HG03095 (cell line): Measurements from ENCODE around the gene DNAJB2.
"Not testable (repeated sequence)": the region's sequence is repeated elsewhere in the genome, so short reads cannot be mapped to it uniquely, and the experiment has no call there.

ENCODE experiments used
- ATAC-seq: cut with Tn5 transposase; IDR thresholded peaks from one replicate; pipeline ENCODE4 v1.9.1; 2021; ENCODE audit warnings: moderate library complexity; ENCODE audit not compliant: unreplicated experiment

The DNAJB2 gene

DNA sequence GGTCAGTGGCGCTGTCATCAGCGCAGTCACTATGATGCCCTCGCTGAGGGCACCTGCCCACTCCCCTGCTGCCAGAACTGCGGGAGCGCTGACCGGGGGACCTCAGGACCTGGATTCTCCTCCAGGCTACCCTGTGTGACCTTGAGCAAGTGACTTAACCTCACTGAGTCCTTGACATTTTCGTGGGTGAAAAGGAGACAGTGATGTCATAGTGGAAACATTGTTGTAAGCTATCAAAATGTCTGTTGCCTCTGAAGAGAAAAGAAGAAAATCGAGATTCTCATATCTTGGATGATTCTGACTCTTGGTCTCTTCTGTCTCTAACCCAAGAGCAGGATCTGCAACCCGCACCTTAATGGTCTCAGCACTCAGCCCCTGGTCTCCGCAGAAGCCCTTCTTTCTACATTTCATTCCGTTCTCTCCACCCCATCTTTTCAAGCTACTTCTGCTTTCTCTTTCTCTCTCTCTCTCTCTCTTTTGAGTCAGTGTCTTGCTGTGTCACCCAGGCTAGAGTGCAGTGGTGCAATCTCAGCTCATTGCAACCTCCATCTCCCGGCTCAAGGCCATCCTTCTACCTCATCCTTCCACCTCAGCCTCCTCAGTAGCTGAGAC lies 24.5 kb upstream of the DNAJB2 start:
- peak; percentile 23 for ATAC-seq

DNA sequence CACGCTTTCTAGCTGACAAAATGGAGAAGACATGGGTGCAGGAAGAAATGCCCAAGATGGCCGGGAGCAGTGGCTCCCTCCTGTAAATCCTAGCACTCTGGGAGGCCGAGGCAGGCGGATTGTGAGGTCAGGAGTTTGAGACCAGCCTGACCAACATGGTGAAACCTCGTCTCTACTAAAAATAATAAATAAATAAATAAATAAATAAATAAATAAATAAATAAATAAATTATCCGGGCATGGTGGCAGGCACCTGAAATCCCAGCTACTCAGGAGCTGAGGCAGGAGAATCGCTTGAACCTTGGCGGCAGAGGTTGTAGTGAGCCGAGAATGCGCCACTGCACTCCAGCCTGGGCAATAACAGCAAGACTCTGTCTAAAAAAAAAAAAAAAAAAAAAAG lies 20.2 kb upstream of the DNAJB2 start:
- not testable (repeated sequence) for ATAC-seq

DNA sequence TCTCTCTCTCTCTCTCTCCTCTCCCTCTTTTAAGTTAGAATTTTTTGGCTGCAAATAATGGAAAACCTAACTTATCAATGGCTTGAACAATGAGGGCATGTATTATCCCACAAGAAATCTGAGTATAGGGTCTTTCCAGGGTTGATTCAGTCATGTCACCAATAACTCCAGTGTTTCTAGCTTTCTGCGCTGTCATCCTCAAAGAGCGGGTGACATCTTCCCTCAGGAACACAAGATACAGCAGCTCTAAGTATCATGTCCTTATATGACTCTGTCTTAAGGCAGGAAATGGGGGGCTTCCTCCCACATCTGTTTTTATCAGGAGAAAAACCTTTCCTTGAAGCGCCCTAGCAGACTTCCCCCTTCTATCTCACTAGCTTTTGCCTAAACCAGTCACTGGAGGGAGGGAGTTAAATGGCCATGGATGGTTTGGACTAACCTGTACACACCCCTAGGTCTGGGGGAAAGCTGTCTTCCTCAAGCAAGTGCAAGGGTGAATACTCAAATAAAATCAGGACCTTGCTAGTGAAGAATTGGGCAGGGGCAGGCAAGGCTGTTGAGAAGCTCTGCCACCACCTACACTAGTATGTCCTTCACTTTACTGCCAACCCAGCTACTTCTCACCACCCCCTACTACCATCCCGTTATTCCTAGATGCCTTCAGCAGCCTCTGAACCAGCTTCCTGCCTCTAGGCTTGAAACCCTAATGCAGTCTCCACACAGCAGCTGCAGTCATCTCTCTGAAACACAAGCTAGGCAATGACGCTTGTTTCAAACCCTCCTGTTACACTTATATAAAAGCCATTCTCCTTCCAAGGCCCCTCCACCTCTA lies 17.9 kb upstream of the DNAJB2 start:
- no peak for ATAC-seq

DNA sequence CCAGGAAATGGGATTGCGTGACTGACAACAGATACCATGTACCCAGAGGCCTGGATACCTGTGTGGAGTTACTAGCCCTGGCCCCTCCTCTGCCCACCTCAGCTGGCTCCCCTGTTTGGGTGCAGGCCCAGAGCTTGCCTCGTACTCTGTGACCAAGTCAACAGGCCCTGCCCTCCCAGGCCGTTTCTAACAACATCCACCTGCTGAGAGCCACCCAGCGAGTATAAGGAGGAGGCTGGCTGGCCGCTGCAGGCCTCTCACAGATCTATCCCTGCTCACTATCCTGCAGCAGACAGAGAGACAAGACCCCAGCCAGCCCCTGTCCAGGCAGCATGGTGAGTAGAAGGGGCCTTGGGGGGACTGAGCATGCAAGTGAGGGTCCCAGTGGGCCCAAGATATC lies 12.9 kb upstream of the DNAJB2 start:
- ATAC-seq, result no peak

GRCh38 chr2:219266886-219267285 lies 12.3 kb upstream of the DNAJB2 start:
- ATAC-seq, result no peak

GRCh38 chr2:219268294-219268693 lies 10.9 kb upstream of the DNAJB2 start:
- ATAC-seq, result no peak

- no peak for ATAC-seq
These were observed 9.7 kb upstream of the DNAJB2 start for GRCh38 chr2:219269362-219270054.

DNA sequence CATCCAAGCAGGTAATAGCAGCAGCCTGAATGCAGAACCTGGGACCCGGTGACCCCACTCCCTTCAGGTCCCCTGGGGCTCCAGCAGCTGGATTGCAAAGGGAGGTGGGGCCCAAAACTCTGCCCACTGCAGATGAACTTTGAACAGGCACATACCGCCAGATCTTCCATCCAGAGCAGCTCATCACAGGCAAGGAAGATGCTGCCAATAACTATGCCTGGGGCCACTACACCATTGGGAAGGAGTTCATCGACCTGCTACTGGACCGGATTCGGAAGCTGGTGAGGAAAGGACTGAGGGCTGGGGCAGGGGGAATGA lies 9.2 kb upstream of the DNAJB2 start:
- no peak for ATAC-seq

DNA sequence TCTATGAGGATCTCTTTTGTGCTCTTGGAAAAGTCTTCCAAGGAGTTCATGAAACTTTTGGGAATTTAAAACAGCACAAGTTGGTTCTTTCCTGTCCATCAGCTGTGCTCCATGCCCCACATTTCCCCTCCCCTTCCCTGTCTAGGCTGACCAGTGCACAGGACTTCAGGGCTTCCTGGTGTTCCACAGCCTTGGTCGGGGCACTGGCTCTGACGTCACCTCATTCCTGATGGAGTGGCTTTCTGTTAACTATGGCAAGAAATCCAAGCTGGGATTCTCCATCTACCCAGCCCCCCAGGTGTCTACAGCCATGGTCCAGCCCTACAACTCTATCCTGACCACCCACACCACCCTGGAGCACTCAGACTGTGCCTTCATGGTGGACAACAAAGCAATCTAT lies 8.1 kb upstream of the DNAJB2 start:
- ATAC-seq, result no peak

DNA sequence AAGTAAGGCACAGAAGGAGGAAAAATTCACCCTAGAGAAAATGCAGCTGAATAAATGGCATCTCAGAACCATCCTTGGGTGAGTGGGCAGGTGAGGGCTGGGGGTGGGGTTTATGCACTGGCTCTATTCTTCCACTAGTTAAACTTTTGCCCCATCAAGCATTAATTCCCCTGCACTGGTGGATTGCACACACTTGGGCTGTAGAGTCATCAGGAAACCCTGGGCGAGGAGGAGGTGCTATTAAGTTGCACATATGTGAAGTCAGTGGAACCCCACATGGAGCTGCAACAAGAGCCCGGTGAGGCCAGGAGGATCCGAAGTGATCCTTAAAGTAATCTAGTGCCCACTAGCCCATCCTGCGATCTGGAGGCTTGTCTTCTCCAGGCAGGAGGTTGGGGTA lies 6.8 kb upstream of the DNAJB2 start:
- no peak for ATAC-seq

GRCh38 chr2:219272995-219273394 lies 6.2 kb upstream of the DNAJB2 start:
- no peak for ATAC-seq

DNA sequence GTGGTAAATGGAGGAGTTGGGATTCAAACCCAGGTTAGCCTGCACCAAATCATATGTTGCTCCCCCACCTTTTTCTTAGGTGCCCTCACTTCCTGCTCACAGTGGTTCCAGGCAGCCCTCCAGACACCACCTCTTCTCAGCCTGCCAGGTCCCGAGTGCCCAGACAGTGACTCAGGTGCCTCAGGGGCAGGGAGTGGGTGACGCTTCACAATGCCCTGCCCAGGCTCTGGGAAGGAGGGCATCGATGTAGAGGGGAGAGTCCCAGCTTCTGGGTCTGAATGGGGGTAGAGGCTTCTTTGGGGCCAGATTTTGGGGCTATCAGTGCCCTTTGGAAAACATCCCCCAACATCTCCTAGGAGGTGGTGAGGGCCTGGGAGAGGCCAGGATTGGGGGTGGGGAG lies 5.2 kb upstream of the DNAJB2 start:
- ATAC-seq, result no peak

GRCh38 chr2:219274361-219274921 lies 4.7 kb upstream of the DNAJB2 start:
- no peak for ATAC-seq

DNA sequence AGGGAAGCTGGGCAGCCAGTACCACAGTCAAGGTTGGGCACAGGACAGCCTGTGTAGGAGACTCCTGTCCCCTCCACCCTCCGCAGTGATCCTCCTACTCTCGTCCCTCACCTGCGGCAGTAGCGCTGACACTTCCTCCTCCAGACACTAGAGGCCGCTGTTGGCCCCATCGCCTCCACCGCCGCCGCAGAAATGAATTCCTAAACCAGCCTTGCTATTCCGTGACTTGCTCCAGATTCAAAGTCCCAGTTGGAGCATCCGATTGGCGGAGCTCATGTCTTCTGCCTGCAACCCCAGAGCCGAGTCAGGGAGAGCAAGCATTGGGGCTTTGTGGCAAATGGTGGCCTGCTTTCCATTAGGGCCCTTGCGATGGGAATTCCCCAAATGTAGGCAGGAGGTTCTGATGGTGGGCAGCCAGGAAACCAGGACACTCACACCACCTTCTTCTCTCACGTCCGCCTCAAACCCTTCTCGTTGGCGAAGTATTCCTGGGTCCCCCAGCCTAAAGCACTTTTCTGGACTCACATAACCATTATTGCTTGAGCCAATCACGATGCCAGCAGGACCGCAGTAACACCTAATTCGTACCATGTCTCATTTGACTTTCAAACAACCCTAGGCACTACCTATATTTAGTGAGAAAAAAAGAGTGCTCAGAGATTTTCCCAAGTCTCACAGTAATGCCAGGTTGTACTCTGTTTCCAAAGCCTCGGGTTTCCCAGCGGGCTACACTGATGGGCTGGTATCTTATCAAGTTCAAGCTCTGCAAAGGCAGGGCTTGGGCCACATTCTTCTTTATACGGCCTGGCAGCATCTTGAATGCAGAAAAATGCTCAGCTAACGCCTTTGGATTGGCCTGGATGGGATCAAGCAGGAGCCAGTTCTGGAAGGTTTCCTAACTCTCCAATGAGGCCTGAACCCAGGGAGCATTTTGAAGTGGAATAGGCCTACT lies 1.2 kb upstream of the DNAJB2 start:
- peak; percentile 26 for ATAC-seq

DNA sequence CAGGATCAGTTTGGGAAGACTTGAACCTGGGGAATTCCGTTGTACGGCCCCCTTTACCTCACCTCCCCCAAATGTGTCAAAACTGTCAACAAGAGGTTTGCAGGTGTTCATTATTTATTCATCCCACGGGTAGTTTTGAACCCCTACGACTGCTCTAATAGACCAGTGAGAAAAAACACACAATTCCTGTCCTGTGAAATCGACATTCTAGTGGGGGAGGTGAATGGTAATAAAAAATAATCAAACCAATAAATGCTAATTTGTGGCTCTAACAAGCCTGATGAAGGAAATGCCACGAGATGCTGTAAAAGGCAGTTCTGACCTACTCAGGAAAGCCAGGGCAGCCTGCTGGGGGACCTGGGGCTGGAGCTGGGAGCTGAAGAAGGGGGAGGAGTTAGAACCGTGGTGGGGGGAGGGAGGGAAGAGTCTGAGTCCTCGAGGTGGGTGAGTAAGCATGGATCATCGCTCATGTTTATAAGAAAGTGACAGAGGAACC lies 463 bp upstream of the DNAJB2 start:
- no peak for ATAC-seq

GRCh38 chr2:219279916-219280516 lies 850 bp downstream of the DNAJB2 start:
- ATAC-seq, result no peak

- no peak for ATAC-seq
These were observed 1.5 kb downstream of the DNAJB2 start for GRCh38 chr2:219280651-219281050.

DNA sequence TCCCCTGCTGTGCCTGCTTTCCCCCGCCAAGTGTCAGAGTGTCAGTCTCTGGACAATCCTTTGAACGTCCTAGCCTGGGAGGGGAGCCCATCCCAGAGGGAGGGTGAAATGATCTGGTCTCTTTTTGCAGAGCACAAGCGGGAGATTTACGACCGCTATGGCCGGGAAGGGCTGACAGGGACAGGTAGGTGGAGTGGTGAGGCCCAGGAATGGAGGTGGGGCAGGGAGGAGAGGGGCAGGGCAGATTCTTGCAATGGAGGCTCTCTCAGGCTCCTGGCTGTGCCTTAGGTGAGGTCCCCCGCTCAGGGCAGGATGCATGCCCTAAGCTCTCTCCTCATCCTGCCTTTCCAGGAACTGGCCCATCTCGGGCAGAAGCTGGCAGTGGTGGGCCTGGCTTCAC lies 2.4 kb downstream of the DNAJB2 start:
- ATAC-seq, result no peak

GRCh38 chr2:219282375-219282774 lies 3.2 kb downstream of the DNAJB2 start:
- ATAC-seq, result no peak

- ATAC-seq, result no peak
These were observed 3.9 kb downstream of the DNAJB2 start for GRCh38 chr2:219282943-219283581.
